ENCODE results near the gene FOXI3.

FOXI3 gene

GRCh38 chr2:88452565-88452905, at the start of gene FOXI3:
Gene FOXI3, minus strand, starts transcription at chr2:88452693. Its CDS starts 158 bp downstream, at chr2:88452535.
- DNase-seq: peak in 1 of 2 experiments; percentile 14

- no peak for DNase-seq
These were observed 48.2 kb upstream of the FOXI3 start for GRCh38 chr2:88500691-88501090.

GRCh38 chr2:88499204-88499603, 46.7 kb upstream of the FOXI3 start:
- no peak for DNase-seq

GRCh38 chr2:88493481-88493880, 41.0 kb upstream of the FOXI3 start:
- no peak for DNase-seq

GRCh38 chr2:88492002-88492401, 39.5 kb upstream of the FOXI3 start:
- DNase-seq: no peak

GRCh38 chr2:88489181-88489580, 36.7 kb upstream of the FOXI3 start:
- DNase-seq: no peak

- no peak for DNase-seq
These were observed 30.7 kb upstream of the FOXI3 start for GRCh38 chr2:88483200-88483599.

GRCh38 chr2:88481691-88482336, 29.3 kb upstream of the FOXI3 start:
- DNase-seq: no peak

- DNase-seq: no peak
These were observed 20.3 kb upstream of the FOXI3 start for GRCh38 chr2:88472811-88473210.

GRCh38 chr2:88471083-88471942, 18.8 kb upstream of the FOXI3 start:
- no peak for DNase-seq

- DNase-seq: no peak
These were observed 17.0 kb upstream of the FOXI3 start for GRCh38 chr2:88469202-88470114.

GRCh38 chr2:88464153-88464552, 11.7 kb upstream of the FOXI3 start:
- no peak for DNase-seq

- no peak for DNase-seq
These were observed 6.1 kb upstream of the FOXI3 start for GRCh38 chr2:88458633-88459032.

- peak in 1 of 2 experiments; percentile 6 for DNase-seq
These were observed 588 bp upstream of the FOXI3 start for GRCh38 chr2:88452980-88453582.

- peak; percentile 20 to 21 for DNase-seq
These were observed 505 bp downstream of the FOXI3 start for GRCh38 chr2:88451811-88452564.

- DNase-seq: no peak
These were observed 1.3 kb downstream of the FOXI3 start for GRCh38 chr2:88450925-88451810.

GRCh38 chr2:88450186-88450585, 2.3 kb downstream of the FOXI3 start:
- no peak for DNase-seq

GRCh38 chr2:88448248-88448647, 4.2 kb downstream of the FOXI3 start:
- DNase-seq: no peak

GRCh38 chr2:88443353-88443938, 9.0 kb downstream of the FOXI3 start:
- no peak for DNase-seq

- no peak for DNase-seq
These were observed 10.0 kb downstream of the FOXI3 start for GRCh38 chr2:88442473-88442872.

- no peak for DNase-seq
These were observed 10.4 kb downstream of the FOXI3 start for GRCh38 chr2:88442061-88442460.

Measured in activated CD4-positive, alpha-beta T cell treated with anti-CD3 and anti-CD28 coated beads, Interleukin-2, amount 50 U/mL, for 48 hours (primary cell).